Activated CD4-positive, alpha-beta T cell treated with anti-CD3 and anti-CD28 coated beads, Interleukin-2, amount 10 ng/mL, durations not matched to agents 24 days and 14 days (primary cell): ENCODE measurements around the gene PLK4. TPM values are rescaled to one million over a fixed set of nuclear protein-coding genes. Genes with fewer than 3 reads are reported as not detected.
A peak's percentile ranks its signal among the peaks of the same experiment; 100 is the strongest.
"Not testable (repeated sequence)": the region's sequence is repeated elsewhere in the genome, so short reads cannot be mapped to it uniquely, and the experiment has no call there.

Experiments
- DNase-seq: peaks from one replicate; pipeline ENCODE4 v3.0.0; 2022
- H3K27ac Mint-ChIP-seq: one replicate; pipeline ENCODE4 v1.8.0; 2022; ENCODE audit warnings: mild to moderate bottlenecking, mixed read lengths
- H3K27me3 Mint-ChIP-seq: one replicate; pipeline ENCODE4 v1.8.0; 2022; ENCODE audit warnings: mixed read lengths
- H3K36me3 Mint-ChIP-seq: one replicate; pipeline ENCODE4 v1.8.0; 2022; ENCODE audit warnings: low read depth, mild to moderate bottlenecking, mixed read lengths
- H3K4me1 Mint-ChIP-seq: one replicate; pipeline ENCODE4 v1.8.0; 2021; ENCODE audit warnings: mixed read lengths
- H3K4me3 Mint-ChIP-seq: one replicate; pipeline ENCODE4 v1.8.0; 2022; ENCODE audit warnings: mild to moderate bottlenecking, moderate library complexity, mixed read lengths
- H3K9me3 Mint-ChIP-seq: one replicate; pipeline ENCODE4 v1.8.0; 2021; ENCODE audit warnings: mixed read lengths
- intact Hi-C: fragments of 100-400 bp; cut with micrococcal nuclease; formaldehyde crosslinking; loops from one replicate; pipeline ENCODE4 v1.15.1; 2023
- total RNA-seq: library from RNA; stranded (reverse); gene quantifications from 2 replicates; pipeline ENCODE4 v1.2.3, GENCODE V29; 2022

Gene PLK4
- total RNA-seq, 1 donor from 2014 or later = 44.7 TPM

- no peaks in the 10 kb centered on the region for H3K27me3 Mint-ChIP-seq
- intact Hi-C loops = loop anchor here (1.0 kb wide), 1 partner anchor 10 kb away; the partner anchor contains the start of gene PLK4
These were observed 10.0 kb upstream of the PLK4 start for GRCh38 chr4:127870688-127871087.

GRCh38 chr4:127875791-127876190 is 4.9 kb upstream of the PLK4 start:
- DNase-seq = no peak
- H3K4me1 Mint-ChIP-seq = peaks cover 15% of the 10 kb centered on the region
- peaks cover 7% of the 10 kb centered on the region for H3K36me3 Mint-ChIP-seq
- H3K9me3 Mint-ChIP-seq = no peaks in the 10 kb centered on the region
- intact Hi-C loops = no loop called here
- no peak overlapping the region for H3K4me3 Mint-ChIP-seq
- peaks cover 2% of the 10 kb centered on the region for H3K27me3 Mint-ChIP-seq
- no peak overlapping the region for H3K27ac Mint-ChIP-seq

More at GRCh38 chr4:127870688-127871087, 10.0 kb upstream of the PLK4 start:
- Mint-ChIP-seq H3K4me3 (no peak overlapping the region), H3K36me3 (peaks cover 2% of the 10 kb centered on the region), H3K27ac (no peak overlapping the region), H3K9me3 (no peaks in the 10 kb centered on the region), H3K4me1 (peaks cover 5% of the 10 kb centered on the region)
- DNase-seq = no peak

DNA sequence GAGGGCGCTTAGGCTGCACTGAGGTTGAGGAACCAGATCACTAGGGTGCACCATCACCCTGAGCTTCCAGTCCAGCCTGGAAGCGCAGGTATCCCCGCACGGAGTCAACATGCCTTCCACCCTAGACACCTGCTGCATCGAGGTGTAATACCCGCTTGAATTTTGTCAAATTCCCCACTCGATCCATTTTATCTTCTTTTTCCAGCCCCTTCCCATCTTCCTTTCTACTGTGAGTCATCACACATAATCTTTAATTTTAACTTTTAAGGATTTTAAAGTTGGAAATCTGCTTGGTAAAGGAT is 821 bp downstream of the PLK4 start:
- Mint-ChIP-seq H3K4me3 (peak overlapping the region; percentile 97), H3K27me3 (peaks cover 2% of the 10 kb centered on the region), H3K9me3 (no peaks in the 10 kb centered on the region), H3K4me1 (peaks cover 29% of the 10 kb centered on the region), H3K27ac (peak overlapping the region; percentile 93), H3K36me3 (peaks cover 26% of the 10 kb centered on the region)
- intact Hi-C loops = loop anchor here (2.0 kb wide), 1 partner anchor 929 kb away; no protein-coding TSS in a partner anchor
- DNase-seq = no peak

DNA sequence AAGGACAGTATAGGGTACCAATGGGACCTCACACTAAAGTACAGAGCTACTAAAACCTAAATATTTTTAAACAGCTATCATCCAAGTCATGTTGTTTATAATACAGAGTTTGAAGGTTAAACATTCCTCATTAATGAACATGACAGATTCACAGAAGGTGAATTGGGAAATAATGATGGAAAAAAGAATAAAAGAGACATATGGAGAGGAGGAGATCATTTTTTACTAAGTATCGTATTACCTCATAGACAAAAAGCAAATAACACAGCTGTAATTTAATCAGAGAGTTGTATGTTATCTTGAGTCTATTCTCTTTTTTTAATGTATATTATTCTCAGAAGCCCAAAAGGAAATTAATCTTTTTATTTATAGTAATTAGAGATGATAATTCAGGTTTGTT is 7.9 kb downstream of the PLK4 start:
- Mint-ChIP-seq H3K27me3 (no peaks in the 10 kb centered on the region), H3K27ac (no peak overlapping the region), H3K4me3 (no peak overlapping the region), H3K4me1 (peaks cover 24% of the 10 kb centered on the region), H3K36me3 (peaks cover 47% of the 10 kb centered on the region), H3K9me3 (no peaks in the 10 kb centered on the region)
- no peak for DNase-seq
- intact Hi-C loops = no loop called here

DNA sequence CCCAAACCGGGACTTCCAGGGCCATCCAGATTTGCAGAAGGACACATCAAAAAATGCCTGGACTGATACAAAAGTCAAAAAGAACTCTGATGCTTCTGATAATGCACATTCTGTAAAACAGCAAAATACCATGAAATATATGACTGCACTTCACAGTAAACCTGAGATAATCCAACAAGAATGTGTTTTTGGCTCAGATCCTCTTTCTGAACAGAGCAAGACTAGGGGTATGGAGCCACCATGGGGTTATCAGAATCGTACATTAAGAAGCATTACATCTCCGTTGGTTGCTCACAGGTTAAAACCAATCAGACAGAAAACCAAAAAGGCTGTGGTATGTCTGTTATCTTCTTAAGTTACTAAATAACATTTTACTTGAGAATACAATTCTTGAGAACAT is 9.2 kb downstream of the PLK4 start:
- Mint-ChIP-seq H3K27me3 (no peaks in the 10 kb centered on the region), H3K4me3 (no peak overlapping the region), H3K36me3 (peaks cover 49% of the 10 kb centered on the region), H3K9me3 (no peaks in the 10 kb centered on the region), H3K27ac (no peak overlapping the region), H3K4me1 (peaks cover 24% of the 10 kb centered on the region)
- DNase-seq = no peak
- intact Hi-C loops = no loop called here

DNA sequence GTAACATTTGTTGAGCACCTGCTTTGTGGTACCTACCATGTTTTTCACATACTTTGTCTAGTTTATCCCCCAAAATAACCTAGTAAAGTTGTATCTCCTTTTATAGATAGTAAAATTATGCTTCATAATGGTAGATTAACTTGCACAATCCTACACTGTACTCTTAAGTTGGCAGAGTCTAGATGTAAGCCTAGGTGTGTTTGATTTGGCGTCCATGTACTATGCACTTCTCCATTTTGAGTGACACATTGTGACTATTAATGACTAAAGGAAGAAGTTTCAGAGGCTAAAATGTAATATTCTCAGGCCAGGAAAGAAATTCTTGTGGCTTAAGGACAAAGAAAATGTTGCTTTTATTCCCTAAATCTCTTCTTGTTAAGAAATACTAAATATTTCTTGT is 15.4 kb downstream of the PLK4 start:
- H3K27ac Mint-ChIP-seq = no peak overlapping the region
- H3K36me3 Mint-ChIP-seq = peaks cover 47% of the 10 kb centered on the region
- intact Hi-C loops = no loop called here
- DNase-seq = no peak
- no peak overlapping the region for H3K4me3 Mint-ChIP-seq
- peaks cover 3% of the 10 kb centered on the region for H3K4me1 Mint-ChIP-seq
- peaks cover 4% of the 10 kb centered on the region for H3K9me3 Mint-ChIP-seq
- H3K27me3 Mint-ChIP-seq = no peaks in the 10 kb centered on the region

DNA sequence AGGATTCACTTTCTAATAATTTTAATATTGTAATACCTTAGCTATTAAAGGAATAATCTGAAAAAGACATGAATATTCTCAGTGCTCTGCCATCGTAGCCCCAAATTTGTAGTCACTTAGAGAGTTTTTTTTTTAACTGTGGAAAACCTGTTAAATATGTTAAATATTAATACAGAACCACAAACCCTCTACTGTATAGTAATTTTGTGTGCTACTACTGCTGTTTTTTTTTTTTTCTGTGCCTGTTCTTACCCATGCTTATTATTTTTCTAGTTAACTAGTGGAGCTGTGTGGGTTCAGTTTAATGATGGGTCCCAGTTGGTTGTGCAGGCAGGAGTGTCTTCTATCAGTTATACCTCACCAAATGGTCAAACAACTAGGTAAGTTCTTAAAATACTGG is 15.8 kb downstream of the PLK4 start:
- H3K4me3 Mint-ChIP-seq = no peak overlapping the region
- H3K27ac Mint-ChIP-seq = no peak overlapping the region
- H3K9me3 Mint-ChIP-seq = peaks cover 9% of the 10 kb centered on the region
- no peak for DNase-seq
- peaks cover 3% of the 10 kb centered on the region for H3K4me1 Mint-ChIP-seq
- intact Hi-C loops = no loop called here
- peaks cover 49% of the 10 kb centered on the region for H3K36me3 Mint-ChIP-seq
- no peaks in the 10 kb centered on the region for H3K27me3 Mint-ChIP-seq

GRCh38 chr4:127899682-127900081 is 19.0 kb downstream of the PLK4 start:
- peak; percentile 34 for DNase-seq
- peaks cover 12% of the 10 kb centered on the region for H3K9me3 Mint-ChIP-seq
- H3K4me1 Mint-ChIP-seq, H3K4me3 Mint-ChIP-seq, H3K27me3 Mint-ChIP-seq, intact Hi-C loops, H3K27ac Mint-ChIP-seq: not testable (repeated sequence)
- H3K36me3 Mint-ChIP-seq = peaks cover 38% of the 10 kb centered on the region

GRCh38 chr4:127905029-127905428 is 24.3 kb downstream of the PLK4 start:
- DNase-seq = peak; percentile 31
- no peak overlapping the region for H3K27ac Mint-ChIP-seq
- no peak overlapping the region for H3K4me3 Mint-ChIP-seq
- intact Hi-C loops = no loop called here
- H3K9me3 Mint-ChIP-seq = peaks cover 11% of the 10 kb centered on the region
- H3K4me1 Mint-ChIP-seq = no peaks in the 10 kb centered on the region
- H3K27me3 Mint-ChIP-seq = no peaks in the 10 kb centered on the region
- peaks cover 12% of the 10 kb centered on the region for H3K36me3 Mint-ChIP-seq

DNA sequence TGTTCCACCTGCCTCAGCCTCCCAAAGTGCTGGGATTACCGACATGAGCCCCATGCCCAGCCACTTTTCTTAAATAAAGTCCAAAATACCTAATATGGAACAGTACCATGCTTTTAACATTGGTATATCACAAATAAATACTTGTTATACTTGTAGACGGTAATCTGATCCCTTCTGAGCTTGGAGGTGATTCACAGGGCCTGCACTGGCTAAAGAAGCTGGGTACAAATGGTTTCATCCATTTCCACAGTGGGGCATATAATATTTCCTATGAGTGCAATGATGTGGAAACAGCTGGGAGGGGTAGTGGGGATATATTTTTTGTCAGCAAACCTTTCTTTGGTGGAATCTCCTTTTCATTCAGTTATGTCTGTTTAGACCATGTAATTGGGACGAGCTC is 35.8 kb downstream of the PLK4 start:
- Mint-ChIP-seq H3K4me1 (peaks cover 2% of the 10 kb centered on the region), H3K36me3 (peaks cover 13% of the 10 kb centered on the region), H3K27me3 (peaks cover 1% of the 10 kb centered on the region), H3K4me3 (no peak overlapping the region), H3K27ac (no peak overlapping the region), H3K9me3 (no peaks in the 10 kb centered on the region)
- DNase-seq = no peak
- intact Hi-C loops = no loop called here

DNA sequence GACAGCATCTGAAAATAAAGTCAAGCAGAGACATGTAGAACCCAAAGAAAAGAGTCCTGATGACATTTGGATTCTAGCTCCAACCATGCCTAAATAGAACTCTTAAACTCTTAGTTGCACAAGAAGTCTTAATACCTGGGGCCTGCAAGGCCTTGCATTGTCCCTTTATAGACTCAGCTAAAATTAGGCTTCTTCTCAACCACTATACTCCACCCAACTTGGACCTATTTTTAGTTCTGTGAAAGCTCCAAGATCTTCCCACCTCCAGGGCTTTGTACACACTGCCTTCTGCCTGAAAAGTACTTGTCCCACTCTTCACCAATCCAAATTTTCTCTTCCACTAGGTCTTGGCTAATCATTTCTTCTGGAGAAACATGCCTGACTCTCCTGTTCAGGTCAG is 36.5 kb downstream of the PLK4 start:
- peaks cover 15% of the 10 kb centered on the region for H3K36me3 Mint-ChIP-seq
- intact Hi-C loops = no loop called here
- H3K4me1 Mint-ChIP-seq = peaks cover 2% of the 10 kb centered on the region
- no peak overlapping the region for H3K4me3 Mint-ChIP-seq
- no peak for DNase-seq
- no peaks in the 10 kb centered on the region for H3K9me3 Mint-ChIP-seq
- peaks cover 1% of the 10 kb centered on the region for H3K27me3 Mint-ChIP-seq
- no peak overlapping the region for H3K27ac Mint-ChIP-seq

- Mint-ChIP-seq H3K27me3 (no peaks in the 10 kb centered on the region), H3K9me3 (no peaks in the 10 kb centered on the region), H3K36me3 (peaks cover 37% of the 10 kb centered on the region), H3K4me1 (no peaks in the 10 kb centered on the region), H3K4me3 (no peak overlapping the region), H3K27ac (no peak overlapping the region)
- intact Hi-C loops = no loop called here
- DNase-seq = no peak
These were observed 39.8 kb downstream of the PLK4 start for GRCh38 chr4:127920521-127920920.

DNA sequence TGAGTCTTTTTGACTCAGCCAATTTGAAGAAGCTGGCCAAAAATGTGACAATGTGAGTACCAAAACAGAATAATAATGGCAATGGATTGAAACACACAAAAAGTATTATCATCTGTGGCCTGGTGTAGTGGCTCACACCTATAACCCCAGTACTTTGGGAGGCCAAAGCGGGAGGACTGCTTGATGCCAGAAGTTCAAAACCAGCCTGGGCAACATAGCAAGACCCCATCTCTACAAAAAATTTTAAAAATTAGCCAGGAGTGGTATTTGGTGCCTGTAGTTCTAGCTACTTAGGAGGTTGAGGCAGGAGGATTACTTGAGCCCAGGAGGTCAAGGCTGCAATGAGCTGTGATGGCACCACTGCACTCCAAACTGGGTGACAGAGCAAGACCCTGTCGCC is 41.5 kb downstream of the PLK4 start:
- Mint-ChIP-seq H3K4me3 (no peak overlapping the region), H3K9me3 (no peaks in the 10 kb centered on the region), H3K27me3 (no peaks in the 10 kb centered on the region), H3K4me1 (no peaks in the 10 kb centered on the region), H3K36me3 (peaks cover 48% of the 10 kb centered on the region), H3K27ac (no peak overlapping the region)
- intact Hi-C loops = no loop called here
- no peak for DNase-seq

DNA sequence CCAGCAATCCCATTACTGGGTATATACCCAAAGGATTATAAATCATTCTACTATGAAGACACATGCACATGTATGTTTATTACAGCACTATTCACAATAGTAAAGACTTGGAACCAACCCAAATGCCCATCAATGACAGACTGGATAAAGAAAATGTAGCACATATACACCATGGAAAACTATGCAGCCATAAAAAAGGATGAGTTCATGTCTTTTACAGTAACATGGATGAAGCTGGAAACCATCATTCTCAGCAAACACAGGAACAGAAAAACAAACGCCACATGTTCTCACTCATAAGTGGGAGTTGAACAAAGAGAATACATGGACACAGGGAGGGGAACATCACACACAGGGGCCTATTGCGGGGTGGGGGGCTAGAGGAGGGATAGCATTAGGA is 45.0 kb downstream of the PLK4 start:
- Mint-ChIP-seq H3K36me3 (peaks cover 47% of the 10 kb centered on the region), H3K27ac (peak overlapping the region; percentile 34)
- DNase-seq, H3K4me3 Mint-ChIP-seq, H3K9me3 Mint-ChIP-seq, H3K27me3 Mint-ChIP-seq, H3K4me1 Mint-ChIP-seq, intact Hi-C loops: not testable (repeated sequence)

DNA sequence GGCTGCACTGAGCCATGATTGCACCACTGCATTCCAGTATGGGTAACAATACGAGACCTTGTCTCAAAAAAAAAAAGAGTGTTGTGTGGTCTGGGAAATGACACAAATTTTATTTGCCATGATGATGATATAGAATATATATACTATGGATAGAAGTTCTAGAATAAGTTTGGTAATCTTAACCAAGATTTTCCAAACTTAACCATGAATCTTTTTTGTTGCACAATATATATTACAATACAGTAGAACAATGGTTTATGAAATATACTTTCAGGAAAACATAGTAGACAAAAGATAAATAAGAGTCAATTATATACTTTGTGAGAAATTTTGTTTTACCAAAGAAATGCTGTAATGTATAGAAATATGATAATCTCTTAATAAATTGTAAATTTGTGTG is 49.5 kb downstream of the PLK4 start:
- H3K4me3 Mint-ChIP-seq = no peak overlapping the region
- H3K27me3 Mint-ChIP-seq = no peaks in the 10 kb centered on the region
- no peaks in the 10 kb centered on the region for H3K9me3 Mint-ChIP-seq
- H3K36me3 Mint-ChIP-seq = peaks cover 23% of the 10 kb centered on the region
- no peak for DNase-seq
- no peaks in the 10 kb centered on the region for H3K4me1 Mint-ChIP-seq
- intact Hi-C loops = no loop called here
- H3K27ac Mint-ChIP-seq = no peak overlapping the region
